HG02763 (cell line): ENCODE results near the gene CYB5B.

Experiments
- ATAC-seq: cut with Tn5 transposase; IDR thresholded peaks from one replicate; pipeline ENCODE4 v1.9.1; 2021; ENCODE audit warnings: mild to moderate bottlenecking, moderate library complexity; ENCODE audit not compliant: unreplicated experiment

Gene CYB5B

GRCh38 chr16:69513180-69513966 lies 89.0 kb downstream of the CYB5B start:
- no peak for ATAC-seq

- ATAC-seq = no peak
Observed at GRCh38 chr16:69514356-69514755, 89.9 kb downstream of the CYB5B start.
